HepG2 (cell line): ENCODE results near the gene SUSD6. TPM values are rescaled to one million over a fixed set of nuclear protein-coding genes. Genes with fewer than 3 reads are reported as not detected.
A peak's percentile ranks its signal among the peaks of the same experiment; 100 is the strongest.

Experiments used
- ATAC-seq: fragments of 200-7000 bp; cut with Tn5 transposase; 3 replicates; pipeline ENCODE4 v1.9.1; 2020; ENCODE audit warnings: mild to moderate bottlenecking, moderate library complexity
- BruUV-seq: library from RNA; stranded (reverse); fragments of 400-500 nt; replicated peaks from 2 replicates; lab custom pipeline; 2021; lab: Mats Ljungman, UMichigan
- CTCF ChIA-PET: fragments of 300-600 bp; formaldehyde crosslinking; extraction: SDS; loops from one replicate; lab custom pipeline; 2021; ENCODE audit warnings: low total read pairs, inconsistent platforms, low intra/inter-chr PET ratio; lab: Yijun Ruan, JAX
- POLR2A ChIA-PET: fragments of 350-600 bp; sonication (Branson Sonifier 250); formaldehyde crosslinking; loops from one replicate; lab custom pipeline; 2020; ENCODE audit warnings: antibody characterized with exemption, inconsistent platforms; lab: Yijun Ruan, JAX
- DNase-seq: peaks from one replicate; pipeline ENCODE4 v3.0.0-alpha.2; 2015; ENCODE audit warnings: low spot score
- FAIRE-seq: peaks from 3 replicates; lab custom pipeline; 2011; peaks lifted over from hg19 to GRCh38; lab: Jason Lieb, UNC
- H2AFZ ChIP-seq: one replicate; pipeline ENCODE4 v1.6.1; 2011; ENCODE audit warnings: low read length, inconsistent platforms
- H3K27ac ChIP-seq: fragments of 300-600 bp; 3 replicates; pipeline ENCODE4 v1.8.0; 2011; ENCODE audit warnings: mixed run types, mild to moderate bottlenecking, mixed read lengths, low read length, inconsistent platforms; ENCODE audit not compliant: insufficient read depth; ENCODE audit errors: extremely low read length
- H3K27me3 ChIP-seq, 2 experiments: fragments of 200-600 bp in 1 of 2; 2 replicates in 1 of 2; 3 replicates in 1 of 2; pipeline versions ENCODE4 v1.6.0 to v1.8.0; 2011; ENCODE audit warnings: low read length in 2 of 2, mild to moderate bottlenecking in 2 of 2, moderate library complexity in 2 of 2, inconsistent platforms in 1 of 2; ENCODE audit not compliant: insufficient read depth in 2 of 2, control insufficient read depth in 1 of 2
- H3K36me3 ChIP-seq, 2 experiments: fragments of 200-600 bp in 1 of 2; replicated peaks in 1 of 2; 2 replicates in 1 of 2; 3 replicates in 1 of 2; pipeline versions ENCODE4 v1.5.1 to v1.8.0; 2011; ENCODE audit warnings: low read length in 2 of 2, inconsistent platforms in 1 of 2; ENCODE audit not compliant: insufficient read depth in 2 of 2, control insufficient read depth in 1 of 2
- H3K4me1 ChIP-seq: 2 replicates; pipeline ENCODE4 v1.5.1; 2012; ENCODE audit warnings: low read length, inconsistent platforms; ENCODE audit not compliant: insufficient read depth
- H3K4me2 ChIP-seq: 2 replicates; pipeline ENCODE4 v1.6.0; 2011; ENCODE audit warnings: low read depth, low read length, inconsistent platforms
- H3K4me3 ChIP-seq, 3 experiments: fragments of 200-600 bp in 1 of 3; sonication (generic), shearing (Covaris generic) in 1 of 3; replicated peaks in 1 of 3; 2 replicates each; pipeline ENCODE4 v1.5.1; 2011 to 2016; ENCODE audit warnings: low read length in 3 of 3, inconsistent platforms in 2 of 3, low read depth in 2 of 3, mild to moderate bottlenecking in 2 of 3, control low read depth in 1 of 3, mixed read lengths in 1 of 3; ENCODE audit not compliant: insufficient read depth in 1 of 3
- H3K79me2 ChIP-seq: one replicate; pipeline ENCODE4 v1.6.1; 2011; ENCODE audit warnings: low read length, inconsistent platforms; ENCODE audit not compliant: insufficient read depth
- H3K9ac ChIP-seq: 2 replicates; pipeline ENCODE4 v1.6.0; 2011; ENCODE audit warnings: mild to moderate bottlenecking, low read depth, low read length, inconsistent platforms; ENCODE audit not compliant: insufficient read depth
- H3K9me3 ChIP-seq: 2 replicates; pipeline ENCODE4 v1.5.1; 2012; ENCODE audit warnings: mild to moderate bottlenecking, low read length
- H4K20me1 ChIP-seq: 2 replicates; pipeline ENCODE4 v1.6.0; 2011; ENCODE audit warnings: inconsistent platforms, mild to moderate bottlenecking, low read length, moderate library complexity; ENCODE audit not compliant: insufficient read depth
- FOXP4 ChIP-seq: sonication (generic); formaldehyde crosslinking; IDR thresholded peaks from 2 replicates; pipeline ENCODE4 v1.4.0; 2020; ENCODE audit warnings: missing genetic modification reagents
- TRAFD1 ChIP-seq: sonication (generic); formaldehyde crosslinking; IDR thresholded peaks from 2 replicates; pipeline ENCODE4 v1.5.1; 2020; ENCODE audit warnings: missing genetic modification reagents, mild to moderate bottlenecking, borderline replicate concordance
- UBTF ChIP-seq: sonication (generic); formaldehyde crosslinking; IDR thresholded peaks from 2 replicates; pipeline ENCODE4 v1.4.0; 2020; ENCODE audit warnings: mild to moderate bottlenecking, missing genetic modification reagents
- XRCC5 ChIP-seq: fragments of 200-400 bp; formaldehyde crosslinking; optimal IDR thresholded peaks from 2 replicates; pipeline ENCODE3; 2017; ENCODE audit warnings: mild to moderate bottlenecking, low read length
- ZNF260 ChIP-seq: sonication (generic); formaldehyde crosslinking; IDR thresholded peaks from 2 replicates; pipeline ENCODE4 v1.4.0; 2020; ENCODE audit warnings: missing genetic modification reagents, low read depth, mild to moderate bottlenecking, borderline replicate concordance
- ZNF263 ChIP-seq: sonication (generic); formaldehyde crosslinking; IDR thresholded peaks from 2 replicates; pipeline ENCODE4 v1.4.0; 2020; ENCODE audit warnings: missing genetic modification reagents
- ZNF281 ChIP-seq: sonication (generic); formaldehyde crosslinking; IDR thresholded peaks from 2 replicates; pipeline ENCODE4 v1.4.0; 2020; ENCODE audit warnings: missing genetic modification reagents, borderline replicate concordance
- ZNF773 ChIP-seq: sonication (generic); formaldehyde crosslinking; IDR thresholded peaks from 2 replicates; pipeline ENCODE4 v1.4.0; 2020; ENCODE audit warnings: missing genetic modification reagents, borderline replicate concordance
- WGBS: methylation state at CpG from one replicate; pipeline ENCODE4 v1.1.6; 2017; ENCODE audit warnings: low lambda C conversion rate; 5-methylcytosine and 5-hydroxymethylcytosine counted together
- in situ Hi-C: cut with HindIII; loops from 2 replicates; pipeline ENCODE4 v1.10.0; 2017; ENCODE audit warnings: low pct_unique_long_range_greater_than_20kb; ENCODE audit not compliant: extremely low pct_ligation_motif_present
- intact Hi-C: fragments of 100-400 bp; cut with micrococcal nuclease; formaldehyde crosslinking; loops from one replicate; pipeline ENCODE4 v1.10.0; 2022; ENCODE audit not compliant: unreplicated experiment
- polyA plus RNA-seq, 8 experiments: library from polyadenylated mRNA; depleted of rRNA in 3 of 8; stranded (reverse) in 7 of 8; unstranded in 1 of 8; fragments of >200 nt; fragmentation: Illumina TruSeq in 4 of 8; extraction: Trizol in 4 of 8; gene quantifications; 2 replicates each; pipeline versions ENCODE4 v1.2.1 to v1.2.3, GENCODE V29; 2011 to 2016; ENCODE audit warnings: low read depth in 4 of 8, missing spikeins in 1 of 8, mixed read lengths in 1 of 8; ENCODE audit not compliant: insufficient read depth in 1 of 8
- total RNA-seq, 5 experiments: library from RNA; depleted of rRNA; stranded (reverse); fragments of >200 nt; fragmentation: Illumina TruSeq; extraction: Trizol; gene quantifications; 2 replicates each; pipeline ENCODE4 v1.2.3, GENCODE V29; 2016; ENCODE audit warnings: low read depth in 1 of 5

SUSD6 gene
- total and polyA plus RNA-seq, 2 of the 13 experiments (the other 11 are each of a cell fraction or from before 2014, with no cell fraction given), result 7.2 to 7.4 TPM

- FAIRE-seq, result no peak
- Histone ChIP-seq H2AFZ (no peak overlapping the region), H3K27ac (no peak overlapping the region), H3K4me2 (no peak overlapping the region), H3K36me3 (no peaks in the 10 kb centered on the region; a peak in 1 of 5 replicates), H3K4me3 (no peak overlapping the region), H3K27me3 (no peaks in the 10 kb centered on the region), H3K4me1 (peaks cover 92% of the 10 kb centered on the region), H3K9me3 (no peaks in the 10 kb centered on the region), H4K20me1 (no peaks in the 10 kb centered on the region), H3K79me2 (no peaks in the 10 kb centered on the region), H3K9ac (no peak overlapping the region)
- ATAC-seq, result no peak
- no TSS peak for BruUV-seq
- intact Hi-C loops, result no loop called here
- ChIA-PET POLR2A (interaction anchor here (1.8 kb wide), 1 partner anchor 23 kb away, joined by 3 read pairs; no protein-coding TSS in a partner anchor), CTCF (no interaction called here)
- DNase-seq, result no peak
- in situ Hi-C loops, result no loop called here
- no peak for TF ChIP-seq ZNF260
- TF ChIP-seq FOXP4 (CRISPR knock-in tag), result no peak
- TF ChIP-seq XRCC5, result no peak
- no peak for TF ChIP-seq ZNF773
- WGBS, result 97% methylated on average over 1 of the region's 1 CpG
Observed at GRCh38 chr14:69661194-69661537, 49.8 kb downstream of the SUSD6 start.

GRCh38 chr14:69662636-69663299 is 51.4 kb downstream of the SUSD6 start:
- peaks cover 86% of the 10 kb centered on the region for H3K4me1 ChIP-seq
- in situ Hi-C loops (no loop called here), intact Hi-C loops (no loop called here)
- no peaks in the 10 kb centered on the region for H3K9me3 ChIP-seq
- DNase-seq (no peak), FAIRE-seq (peak; percentile 53), ATAC-seq (no peak)
- H4K20me1 ChIP-seq, result no peaks in the 10 kb centered on the region
- no peaks in the 10 kb centered on the region; a peak in 1 of 5 replicates for H3K36me3 ChIP-seq
- H3K4me2 ChIP-seq, result no peak overlapping the region; the same call in 1 of the 2 replicates
- H3K27me3 ChIP-seq, result no peaks in the 10 kb centered on the region
- WGBS, result 97% methylated on average over 1 of the region's 1 CpG
- H3K79me2 ChIP-seq, result peaks cover 3% of the 10 kb centered on the region
- H3K9ac ChIP-seq, result no peak overlapping the region
- ChIA-PET CTCF (no interaction called here), POLR2A (interaction anchor here (1.8 kb wide), 1 partner anchor 14 kb away, joined by 5 read pairs; no protein-coding TSS in a partner anchor)
- H3K4me3 ChIP-seq, result no peak overlapping the region
- no TSS peak for BruUV-seq
- H2AFZ ChIP-seq, result no peak overlapping the region
- H3K27ac ChIP-seq, result peak overlapping the region; percentile 36
- TF ChIP-seq ZNF281 (no peak), ZNF263 (no peak), TRAFD1 (CRISPR knock-in tag) (no peak), UBTF (CRISPR knock-in tag) (no peak)
